Measurements from ENCODE around the gene ZC3H15.
"Not testable (repeated sequence)": the region's sequence is repeated elsewhere in the genome, so short reads cannot be mapped to it uniquely, and the experiment has no call there.

The ZC3H15 gene

DNA sequence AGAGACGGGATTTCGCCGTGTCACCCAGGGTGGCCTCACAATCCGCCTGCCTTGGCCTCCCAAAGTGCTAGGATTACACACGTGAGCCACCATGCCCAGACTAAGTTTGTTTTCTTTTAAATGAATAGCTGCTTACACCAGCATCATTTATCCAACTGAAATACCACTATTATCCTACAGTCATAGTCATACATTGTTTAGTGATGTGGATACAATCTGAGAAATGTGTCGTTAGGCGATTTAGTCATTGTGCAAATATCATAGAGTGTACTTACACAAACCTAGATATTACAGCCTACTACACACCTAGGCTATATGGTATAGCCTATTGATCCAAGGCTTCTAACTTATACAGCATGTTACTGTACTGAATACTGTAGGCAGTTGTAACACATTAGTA, 10.3 kb downstream of the ZC3H15 start:
- DNase-seq: no peak

DNA sequence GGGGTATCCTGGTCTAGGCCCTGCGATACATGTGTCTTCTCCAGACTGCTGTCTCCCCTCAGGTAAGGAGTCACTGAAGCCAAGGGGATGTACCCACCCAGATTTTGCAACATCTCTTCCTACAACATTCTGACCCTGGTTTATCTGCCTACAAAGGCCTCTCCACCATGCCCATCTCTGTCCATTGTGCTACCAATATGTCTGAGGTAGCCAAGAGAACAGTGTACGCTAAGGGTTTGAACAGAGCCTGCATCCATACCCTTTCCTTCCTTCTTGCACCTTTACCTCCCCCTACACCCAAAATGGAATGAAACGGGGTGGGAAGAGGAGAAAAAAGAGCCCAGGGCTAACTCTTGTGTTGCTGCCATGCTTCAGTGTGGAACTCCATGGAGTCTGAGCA, 11.9 kb downstream of the ZC3H15 start:
- DNase-seq: no peak

DNA sequence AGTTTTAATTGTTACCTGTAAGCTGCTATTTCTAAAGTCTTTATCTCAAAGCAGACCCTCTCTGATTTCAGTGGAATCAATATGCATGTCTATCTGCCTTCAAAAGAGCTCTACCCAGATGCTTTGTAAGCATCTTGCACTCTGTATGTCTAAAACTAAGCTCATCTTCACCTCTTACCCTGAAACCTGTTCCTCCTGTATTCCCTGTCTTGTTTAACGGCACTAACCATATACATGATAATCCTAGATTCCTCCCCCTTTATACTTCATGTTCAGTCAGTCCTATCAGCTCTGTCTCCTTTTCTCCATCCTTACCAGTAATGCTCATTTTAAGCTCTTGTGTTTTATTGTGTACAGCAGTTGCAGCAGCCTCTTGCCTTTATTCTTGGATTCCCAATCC, 12.8 kb downstream of the ZC3H15 start:
- DNase-seq: no peak

DNA sequence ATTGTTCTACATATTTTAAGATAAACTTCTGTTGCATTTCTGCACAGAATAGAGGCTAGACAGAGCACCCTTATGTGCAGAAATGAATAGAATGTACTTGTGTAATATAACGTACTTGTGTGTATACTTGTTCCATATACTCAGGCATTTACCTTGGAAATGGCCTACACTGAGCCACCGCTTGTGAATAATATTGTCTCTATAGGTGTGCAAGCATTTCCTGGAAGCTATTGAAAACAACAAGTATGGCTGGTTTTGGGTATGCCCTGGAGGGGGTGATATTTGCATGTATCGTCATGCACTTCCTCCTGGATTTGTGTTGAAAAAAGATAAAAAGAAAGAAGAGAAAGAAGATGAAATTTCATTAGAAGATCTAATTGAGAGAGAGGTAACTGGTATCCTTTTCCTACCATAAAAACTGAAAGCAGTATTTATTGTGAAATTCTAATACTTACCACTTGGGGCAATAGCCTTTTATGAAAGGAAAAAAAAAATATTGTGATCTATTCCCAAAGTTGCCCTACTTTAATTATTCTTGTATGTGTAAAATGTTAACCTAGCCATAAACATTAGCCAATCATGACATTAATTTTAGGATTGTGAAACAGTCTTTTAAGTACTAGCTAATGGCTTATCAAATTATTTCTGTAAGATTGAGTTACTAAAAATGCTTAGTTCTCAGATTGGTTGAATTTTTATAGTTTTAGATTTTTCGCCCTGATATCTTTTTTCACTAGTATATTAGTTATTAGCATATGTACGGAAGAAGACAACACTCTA, 18.0 kb downstream of the ZC3H15 start:
- DNase-seq: peak; percentile 35

DNA sequence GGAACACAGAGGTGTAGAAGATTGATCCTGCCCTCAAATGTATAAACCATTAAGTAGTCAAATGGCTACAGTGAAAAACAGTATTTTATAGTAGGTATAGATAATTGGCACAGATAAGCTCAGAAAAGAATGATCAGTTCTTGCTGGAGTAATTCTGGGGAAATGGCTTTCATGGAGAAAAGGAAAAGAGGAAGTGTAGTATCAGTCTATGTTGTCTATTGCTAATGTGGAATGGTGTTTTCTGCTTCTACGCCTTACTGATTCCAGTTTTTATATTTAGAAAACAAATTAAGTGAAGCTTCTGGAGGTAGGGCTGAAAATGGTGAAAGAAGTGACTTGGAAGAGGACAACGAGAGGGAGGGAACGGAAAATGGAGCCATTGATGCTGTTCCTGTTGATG, 22.2 kb downstream of the ZC3H15 start:
- no peak for DNase-seq

DNA sequence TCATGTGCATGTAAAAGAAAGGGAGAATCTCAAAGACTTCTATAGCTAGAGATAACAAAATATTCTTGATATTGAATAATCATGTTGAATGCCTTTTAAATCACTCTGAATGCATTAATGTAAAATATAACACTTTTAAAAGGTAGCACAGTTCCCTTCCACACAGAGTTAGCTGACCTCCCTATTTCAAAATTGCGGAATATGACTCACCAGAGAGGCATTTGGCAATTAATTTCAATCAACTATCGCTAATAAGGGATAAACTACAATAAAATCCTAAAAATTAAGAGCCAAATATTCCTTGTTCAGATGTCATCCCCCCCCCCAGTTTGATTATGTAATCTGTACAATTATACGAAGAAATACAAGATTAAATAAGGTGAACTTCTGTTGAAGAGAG, 29.3 kb downstream of the ZC3H15 start:
- DNase-seq: no peak

DNA sequence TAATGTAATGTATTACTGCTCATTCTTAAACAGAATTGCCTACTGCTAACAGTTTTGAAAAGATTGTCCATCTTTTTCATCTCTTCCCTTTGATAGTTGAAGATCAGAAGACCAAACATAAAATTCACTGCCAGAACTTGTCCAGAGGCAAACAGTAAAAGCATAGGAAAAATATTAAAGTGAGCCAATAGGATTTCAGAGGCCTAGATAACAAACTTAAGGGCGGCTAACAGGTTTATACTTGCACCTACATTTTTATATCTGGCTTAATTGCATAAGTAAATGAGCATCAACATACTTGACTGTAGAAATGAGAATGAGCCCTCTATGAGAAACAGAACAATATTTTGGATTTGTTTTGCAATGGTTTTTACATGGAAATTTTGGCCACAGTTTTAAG, 30.3 kb downstream of the ZC3H15 start:
- DNase-seq: no peak

DNA sequence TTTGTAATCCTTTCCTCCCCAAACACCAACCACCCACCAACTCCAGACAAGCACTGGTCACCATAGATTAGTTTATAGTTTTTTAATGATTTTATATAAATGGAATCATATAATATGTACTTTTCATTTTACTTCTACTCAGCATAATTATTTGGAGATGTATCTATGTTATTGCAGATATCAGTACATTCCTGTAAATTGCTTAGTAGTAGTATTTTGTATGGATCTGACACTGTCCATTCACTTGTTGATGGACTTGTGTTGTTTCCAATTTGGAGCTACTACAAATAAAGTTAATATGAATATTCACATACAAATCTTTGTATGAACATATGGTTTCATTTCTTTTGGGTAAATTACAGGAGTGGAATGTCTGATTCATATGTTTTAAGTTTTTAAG, 31.0 kb downstream of the ZC3H15 start:
- no peak for DNase-seq

DNA sequence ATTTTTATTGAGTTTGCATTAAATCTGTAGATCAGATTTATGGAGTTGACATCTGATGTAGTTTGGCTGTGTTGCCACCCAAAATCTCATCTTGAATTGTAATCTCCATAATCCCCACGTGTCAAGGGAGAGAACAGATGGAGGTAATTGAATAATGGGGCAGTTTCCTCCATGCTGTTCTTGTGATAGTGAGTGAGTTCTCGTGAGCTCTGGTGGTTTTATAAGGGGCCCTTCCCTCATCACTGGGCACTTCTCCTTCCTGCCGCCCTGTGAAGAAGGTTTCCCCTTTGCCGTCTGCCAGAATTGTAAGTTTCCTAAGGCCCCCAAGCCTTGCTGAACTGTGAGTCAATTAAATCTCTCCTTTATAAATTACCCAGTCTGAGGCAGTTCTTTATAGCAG, 32.2 kb downstream of the ZC3H15 start:
- peak; percentile 12 for DNase-seq

DNA sequence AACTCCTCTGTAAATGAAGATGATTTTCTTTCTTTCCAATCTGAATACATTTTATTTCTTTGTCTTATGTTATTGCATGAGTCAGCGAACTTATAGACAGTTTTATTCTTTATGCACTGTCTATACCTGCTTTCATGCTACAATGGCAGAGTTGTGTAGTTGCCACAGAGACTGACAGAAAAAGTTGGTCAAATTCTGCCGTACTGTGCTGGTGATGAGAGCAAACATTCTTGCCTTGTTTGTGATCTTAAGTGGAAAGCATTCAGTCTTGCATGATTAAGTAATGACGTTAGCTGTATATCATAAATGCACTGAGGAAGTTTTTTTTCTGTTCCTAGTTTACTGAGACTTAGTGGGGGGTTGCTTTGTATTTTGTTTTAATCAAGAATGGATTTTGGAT, 32.9 kb downstream of the ZC3H15 start:
- DNase-seq: no peak

DNA sequence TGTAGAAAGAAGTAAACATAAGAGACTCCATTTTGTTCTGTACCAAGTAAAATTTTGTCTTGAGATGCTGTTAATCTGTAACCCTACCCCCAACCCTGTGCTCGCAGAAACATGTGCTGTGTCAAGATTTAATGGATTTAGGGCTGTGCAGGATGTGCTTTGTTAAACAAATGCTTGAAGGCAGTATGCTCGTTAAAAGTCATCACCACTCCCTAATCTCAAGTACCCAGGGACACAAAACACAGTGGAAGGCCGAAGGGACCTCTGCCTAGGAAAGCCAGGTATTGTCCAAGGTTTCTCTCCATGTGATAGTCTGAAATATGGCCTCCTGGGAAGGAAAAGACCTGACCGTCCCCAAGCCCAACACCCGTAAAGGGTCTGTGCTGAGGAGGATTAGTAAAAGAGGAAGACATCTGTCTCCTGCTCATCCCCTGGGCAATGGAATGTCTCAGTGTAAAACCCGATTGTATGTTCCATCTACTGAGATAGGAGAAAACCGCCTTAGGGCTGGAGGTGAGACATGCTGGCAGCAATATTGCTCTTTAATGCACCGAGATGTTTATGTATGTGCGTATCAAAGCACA, 35.6 kb downstream of the ZC3H15 start:
- DNase-seq: not testable (repeated sequence)

DNA sequence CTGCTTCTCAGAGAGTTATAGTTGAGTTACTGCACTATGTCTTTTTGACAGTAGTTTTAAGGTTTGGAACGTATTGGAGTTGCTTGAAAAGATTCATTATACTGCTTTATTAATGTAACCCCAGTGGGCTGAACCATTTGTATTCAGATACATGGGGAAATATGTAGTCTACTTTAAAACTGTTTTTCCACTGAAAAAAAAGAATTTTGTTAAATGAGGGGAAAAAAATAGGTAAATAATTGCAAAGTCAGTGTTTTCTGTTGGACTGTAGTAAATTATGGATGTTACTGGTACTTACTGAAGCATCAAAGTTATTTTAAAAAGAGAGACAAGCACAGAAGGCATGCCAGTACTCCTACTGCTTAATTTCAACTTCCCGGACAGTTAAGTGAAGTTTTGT, 36.4 kb downstream of the ZC3H15 start:
- DNase-seq: no peak

DNA sequence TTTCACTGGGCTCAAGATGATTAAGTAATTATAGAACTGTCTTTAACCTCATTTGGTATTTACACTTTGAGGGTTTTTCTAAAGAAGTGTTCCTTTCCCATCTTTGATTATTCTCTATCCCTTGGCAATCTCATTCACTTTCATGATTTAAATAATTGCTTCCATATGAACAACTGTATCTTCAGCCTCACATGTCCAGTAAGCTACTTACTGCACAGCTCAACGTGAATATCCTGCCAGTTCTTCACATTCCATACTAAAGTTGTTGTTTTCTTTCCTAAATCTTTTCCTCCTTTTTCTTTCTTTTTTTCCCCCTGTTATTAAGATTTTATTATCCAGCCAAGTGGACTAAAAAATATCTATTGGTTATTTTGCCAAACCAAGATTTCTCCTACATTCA, 37.7 kb downstream of the ZC3H15 start:
- no peak for DNase-seq

DNA sequence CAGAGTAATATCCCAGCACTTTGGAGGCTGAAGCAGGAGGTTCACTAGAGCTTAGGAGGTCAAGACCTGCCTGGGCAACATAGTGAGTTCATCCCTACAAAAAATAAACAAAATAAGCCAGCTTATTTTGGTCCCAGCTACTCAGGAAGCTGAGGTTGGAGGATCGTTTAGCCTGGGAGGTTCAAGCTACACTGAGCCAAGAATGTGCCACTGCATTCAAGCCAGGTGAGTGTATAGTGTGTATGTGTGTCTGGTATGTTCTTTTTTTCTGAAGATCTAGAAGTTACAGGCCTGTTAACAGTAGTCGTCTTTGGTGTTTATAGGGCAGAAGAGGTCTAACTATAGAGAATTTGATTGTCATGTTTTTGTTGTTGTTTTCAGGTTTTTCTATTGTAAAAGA, 40.2 kb downstream of the ZC3H15 start:
- DNase-seq: no peak

DNA sequence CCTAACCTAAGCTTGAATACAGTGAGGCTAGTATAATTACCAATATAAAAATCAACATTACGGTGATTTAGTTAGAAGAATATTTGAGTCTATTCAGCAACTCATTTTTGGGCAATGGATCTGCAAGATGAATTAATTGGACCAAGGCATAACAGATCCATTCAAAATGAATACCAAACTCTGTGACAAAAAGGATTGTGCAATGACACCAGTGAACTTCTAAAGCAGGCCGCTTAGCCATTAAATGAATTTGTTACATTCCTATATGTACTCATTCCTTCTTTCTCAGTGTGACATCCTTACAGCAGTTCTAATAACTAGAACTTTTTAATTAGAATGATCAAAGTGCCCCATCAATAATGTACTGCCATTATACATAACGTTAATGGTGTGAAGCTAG, 44.3 kb downstream of the ZC3H15 start:
- DNase-seq: no peak

DNA sequence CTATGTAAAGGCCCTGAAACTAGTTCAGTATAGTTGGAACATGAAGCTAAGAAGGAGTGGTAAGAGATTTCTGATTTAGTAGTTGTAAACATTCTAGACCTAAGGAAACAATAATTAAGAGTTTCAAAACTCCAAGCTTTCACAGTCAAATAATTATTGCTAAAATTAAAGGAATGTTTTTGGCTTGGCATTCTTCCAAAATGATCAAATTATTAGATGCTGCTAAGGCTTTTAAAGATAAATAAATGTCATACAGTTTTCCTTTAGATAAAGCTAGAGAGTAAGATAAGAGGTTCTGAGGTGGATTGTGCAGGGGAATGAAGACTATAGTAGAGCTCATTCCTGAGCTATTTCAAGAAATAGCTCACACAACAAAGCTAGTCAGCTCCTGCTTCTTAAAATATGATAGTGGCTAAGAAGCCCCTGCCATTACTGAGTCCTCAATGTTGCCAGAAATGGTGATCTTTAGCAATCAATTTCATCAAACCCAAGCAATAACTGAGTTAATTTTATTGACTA, 45.3 kb downstream of the ZC3H15 start:
- DNase-seq: no peak

DNA sequence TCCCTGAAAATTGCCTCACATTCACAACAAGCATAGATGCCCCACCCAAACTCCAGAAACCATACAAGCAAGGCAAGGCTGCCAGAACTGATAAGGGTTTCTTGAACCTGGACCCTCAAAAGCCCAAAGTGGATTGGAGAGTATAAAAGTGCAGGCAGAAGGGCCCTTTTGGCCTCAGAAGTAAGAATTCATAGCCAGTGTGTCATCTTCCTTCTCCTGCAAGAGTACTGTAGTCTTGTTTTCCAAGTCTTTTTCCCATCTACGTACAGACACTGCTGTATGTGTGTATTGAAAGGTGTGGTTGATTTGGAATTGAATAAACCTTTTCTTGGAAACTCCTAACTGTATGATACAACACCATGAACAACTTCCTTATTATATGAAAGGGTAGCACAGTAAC, 46.8 kb downstream of the ZC3H15 start:
- DNase-seq: no peak

DNA sequence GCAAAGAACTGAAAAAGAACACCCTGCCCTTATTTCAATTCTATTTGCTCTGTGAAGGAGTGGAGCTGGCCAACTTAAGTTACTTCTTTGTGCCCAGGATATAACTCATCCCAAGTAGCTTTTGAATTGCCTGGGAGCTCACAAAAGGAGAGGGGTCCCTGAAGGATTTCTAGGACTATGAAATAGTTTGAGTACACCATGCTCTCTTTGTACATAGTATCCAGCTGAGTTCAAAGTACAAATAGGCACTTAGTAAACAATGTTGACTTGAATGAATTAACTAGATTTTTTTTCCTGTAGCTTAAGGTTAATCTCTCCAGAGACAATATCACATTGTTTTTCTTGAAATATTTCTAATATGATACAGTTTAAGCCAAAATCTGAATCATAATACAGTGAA, 47.7 kb downstream of the ZC3H15 start:
- no peak for DNase-seq

DNA sequence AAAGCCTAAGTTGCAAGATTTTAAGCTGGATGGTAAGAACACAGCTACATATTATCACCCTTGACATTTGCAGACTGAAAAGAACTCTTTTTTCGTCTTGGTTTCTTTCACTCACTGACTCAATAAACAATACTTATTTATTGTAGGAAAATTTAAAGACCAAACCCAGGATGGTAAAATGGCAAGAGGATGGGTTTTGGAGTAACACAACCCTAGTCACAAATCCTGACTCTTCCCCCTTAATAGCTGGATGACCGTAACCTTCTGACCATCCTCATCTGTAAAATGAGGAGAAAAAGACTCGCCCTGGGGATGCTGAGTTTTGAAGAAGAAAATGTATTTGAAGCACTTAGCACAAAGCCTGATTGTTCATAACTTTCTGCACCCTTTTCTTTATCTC, 48.3 kb downstream of the ZC3H15 start:
- no peak for DNase-seq

DNA sequence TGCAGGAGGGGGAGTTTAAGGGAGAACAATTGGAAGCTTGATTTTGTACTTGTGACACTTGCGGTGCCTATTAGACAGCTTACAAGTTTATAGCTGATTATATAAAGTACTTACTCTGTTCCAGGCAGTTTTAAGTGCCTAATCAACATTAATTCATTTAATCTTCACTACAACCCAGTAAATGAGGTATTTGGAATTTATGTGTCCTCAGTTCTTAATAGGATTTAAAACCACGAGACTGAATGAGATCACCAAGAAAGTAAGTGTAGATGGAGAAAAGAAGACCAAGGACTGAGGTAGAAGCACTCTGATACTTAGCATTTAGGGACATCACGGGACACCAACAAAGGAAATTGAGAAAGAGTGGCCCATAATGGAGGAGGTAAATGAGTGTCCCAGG, 49.8 kb downstream of the ZC3H15 start:
- DNase-seq: no peak

DNA sequence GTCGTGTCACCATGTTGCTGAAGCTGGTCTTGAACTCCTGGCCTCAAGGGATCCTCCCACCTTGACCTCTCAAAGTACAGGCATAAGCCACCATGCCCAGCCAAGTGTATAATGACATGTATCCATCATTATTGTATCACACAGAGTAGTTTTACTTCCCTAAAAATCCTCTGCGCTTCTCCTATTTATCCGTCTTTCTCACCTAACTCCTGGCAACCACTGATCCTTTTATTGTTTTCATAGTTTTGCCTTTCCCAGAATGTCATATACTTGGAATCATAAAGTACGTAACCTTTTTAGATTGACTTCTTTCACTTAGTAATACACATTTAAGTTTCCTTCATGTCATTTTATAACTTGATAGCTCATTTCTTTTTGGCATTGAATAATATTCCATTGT, 51.0 kb downstream of the ZC3H15 start:
- DNase-seq: no peak

DNA sequence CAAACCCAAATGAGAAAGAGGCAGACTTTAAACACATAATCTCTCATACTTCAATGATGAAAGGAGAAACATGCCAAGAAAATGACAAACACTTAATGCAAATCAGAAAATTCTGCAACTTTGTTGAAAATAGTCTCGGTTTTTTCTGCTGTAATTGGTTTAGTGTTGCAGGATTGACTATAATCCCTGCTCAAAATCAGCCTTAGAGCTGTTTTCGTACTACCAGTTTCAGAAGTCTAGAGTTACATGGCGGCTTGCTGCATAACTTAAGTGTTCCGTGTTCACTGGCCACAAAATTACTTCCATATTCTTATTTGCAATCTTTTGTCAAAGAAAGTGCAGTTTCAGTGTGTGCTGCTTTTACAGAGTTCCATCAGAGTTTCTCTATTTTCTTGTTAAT, 54.9 kb downstream of the ZC3H15 start:
- no peak for DNase-seq

DNA sequence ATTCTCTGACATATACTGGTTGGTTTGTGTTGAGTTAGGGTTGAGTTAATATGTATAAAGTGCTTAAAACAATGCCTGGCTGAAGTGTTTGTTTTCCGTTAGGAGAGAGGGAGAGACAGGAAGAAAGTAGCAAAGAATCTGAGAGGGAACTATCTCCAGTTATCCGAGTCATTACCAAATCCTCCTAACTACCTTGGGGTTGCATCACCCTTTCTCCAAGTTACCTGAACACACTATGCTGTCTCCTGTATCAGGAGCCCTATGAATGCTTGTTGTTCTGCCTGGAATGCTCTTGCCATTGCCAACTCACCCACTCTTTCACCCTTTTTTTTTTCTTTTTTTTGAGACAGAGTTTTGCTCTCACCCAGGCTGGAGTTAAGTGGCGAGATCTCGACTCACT, 55.9 kb downstream of the ZC3H15 start:
- no peak for DNase-seq

DNA sequence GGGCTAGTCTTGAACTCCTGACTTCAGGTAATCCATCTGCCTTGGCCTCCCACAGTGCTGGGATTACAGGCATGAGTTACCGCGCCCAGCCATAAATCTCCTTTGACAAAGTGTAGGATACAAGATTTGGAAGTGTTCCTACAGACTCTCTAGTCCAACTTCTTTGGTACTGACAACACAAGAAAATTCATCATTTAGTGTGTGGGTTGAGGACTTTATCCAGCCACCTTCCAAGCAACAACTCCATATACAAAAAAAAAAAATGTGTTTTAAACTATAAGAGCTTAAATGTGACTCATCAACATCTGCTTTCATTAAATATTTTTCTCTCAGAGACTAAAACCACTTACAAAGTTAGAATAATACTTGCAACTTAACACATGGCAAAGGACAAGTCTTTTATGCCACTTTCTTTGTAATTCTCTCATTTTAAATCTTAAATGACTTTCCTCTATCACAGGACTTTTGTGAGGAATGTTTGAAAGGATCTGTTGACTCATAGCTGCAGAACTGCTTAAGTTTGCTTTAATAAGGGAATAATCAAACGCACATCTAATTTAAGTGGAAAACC, 57.6 kb downstream of the ZC3H15 start:
- DNase-seq: no peak

DNA sequence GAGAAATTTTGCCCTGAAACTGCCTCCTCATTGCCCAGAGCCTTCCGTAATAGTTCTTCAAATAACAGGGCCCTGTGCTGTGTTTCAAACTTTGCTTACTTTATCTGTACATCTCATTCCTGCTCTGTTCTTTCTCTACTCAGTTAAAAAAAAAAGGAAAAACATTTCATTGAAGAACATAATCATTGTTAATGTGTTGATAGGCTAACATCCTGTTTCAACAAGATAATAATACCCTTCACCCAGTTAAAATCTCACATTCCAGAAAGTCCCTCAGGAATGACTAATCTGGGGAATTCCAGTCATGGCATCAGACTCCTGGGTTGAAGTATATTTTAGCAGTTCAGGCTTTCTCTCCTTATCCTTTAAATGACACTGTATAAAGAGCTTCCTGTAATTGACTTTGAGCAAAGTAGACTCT, 58.2 kb downstream of the ZC3H15 start:
- no peak for DNase-seq
